EL (cell line): ENCODE data around the gene CD300LB.
"Not testable (repeated sequence)": the region's sequence is repeated elsewhere in the genome, so short reads cannot be mapped to it uniquely, and the experiment has no call there.

Experiments used
- DNase-seq: peaks from one replicate; pipeline ENCODE4 v3.0.0-alpha.2; 2016

CD300LB gene

DNA sequence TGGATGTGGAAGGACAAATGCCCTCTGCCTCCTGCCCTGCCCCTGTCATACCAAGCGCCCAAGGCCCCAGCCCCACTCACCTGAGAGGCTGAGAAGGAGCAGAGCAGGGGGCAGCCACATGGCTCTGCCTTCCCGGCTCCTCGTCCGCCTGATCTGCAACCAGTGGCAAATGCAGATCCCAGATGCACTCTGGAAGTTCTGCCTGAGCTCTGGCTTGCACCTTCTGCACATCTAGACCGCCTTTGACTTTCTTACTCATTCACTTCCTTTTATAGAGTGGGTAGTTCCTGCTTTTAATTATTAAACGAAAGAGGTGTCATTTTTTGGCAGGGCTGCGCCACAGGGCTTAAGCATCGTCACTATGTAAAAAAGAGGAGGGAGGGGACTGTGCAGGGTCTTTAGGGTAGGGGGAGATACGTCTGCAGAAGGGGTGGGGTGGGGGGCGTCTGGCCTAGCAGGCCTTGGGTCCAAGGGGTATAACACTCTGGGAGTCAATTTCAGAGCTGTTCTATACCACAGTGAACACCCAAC lies at the start of gene CD300LB:
Gene CD300LB, minus strand, starts transcription at position 245 of the 531 bp plus-strand sequence. Its CDS starts 125 bp downstream, at position 120.
- no peak for DNase-seq

DNA sequence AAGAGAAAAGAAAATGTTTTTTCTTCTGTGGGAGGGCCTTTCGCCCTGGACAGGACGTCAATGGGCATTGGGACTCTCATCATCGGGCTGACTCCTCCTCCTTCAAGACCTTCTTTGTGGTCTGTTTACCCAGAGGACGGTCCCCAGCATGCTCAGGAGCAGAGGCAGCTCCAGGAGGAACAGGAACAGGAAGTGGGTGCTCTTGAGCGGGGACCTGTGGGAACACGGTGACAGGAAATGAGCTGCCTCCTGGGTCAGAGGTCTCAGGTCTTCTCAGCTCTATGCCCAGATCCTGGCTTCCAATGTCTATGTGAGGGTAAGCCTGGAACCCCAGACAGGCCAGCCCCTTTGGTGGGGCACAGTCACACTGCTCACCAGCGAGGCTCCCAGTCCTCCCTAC lies 48.6 kb upstream of the CD300LB start:
- DNase-seq = no peak

DNA sequence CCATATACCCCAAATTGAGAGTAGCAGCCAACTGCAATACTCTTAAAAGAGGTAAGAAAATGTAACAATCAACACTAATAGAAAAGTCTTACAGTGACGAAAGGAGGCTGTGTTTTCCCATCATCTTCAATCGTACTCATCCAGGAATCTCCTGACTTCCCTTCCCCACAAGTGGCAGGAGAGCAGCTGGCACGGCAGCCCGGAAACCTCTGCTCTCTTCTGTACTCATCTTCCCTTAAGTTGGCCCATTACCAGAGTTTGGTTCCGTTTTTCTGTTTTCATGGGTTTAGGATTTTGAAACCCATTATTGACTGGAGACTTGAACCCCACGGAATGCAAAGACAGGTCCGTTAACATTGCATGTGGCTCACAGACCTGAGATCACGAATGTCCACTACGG lies 47.7 kb upstream of the CD300LB start:
- no peak for DNase-seq

DNA sequence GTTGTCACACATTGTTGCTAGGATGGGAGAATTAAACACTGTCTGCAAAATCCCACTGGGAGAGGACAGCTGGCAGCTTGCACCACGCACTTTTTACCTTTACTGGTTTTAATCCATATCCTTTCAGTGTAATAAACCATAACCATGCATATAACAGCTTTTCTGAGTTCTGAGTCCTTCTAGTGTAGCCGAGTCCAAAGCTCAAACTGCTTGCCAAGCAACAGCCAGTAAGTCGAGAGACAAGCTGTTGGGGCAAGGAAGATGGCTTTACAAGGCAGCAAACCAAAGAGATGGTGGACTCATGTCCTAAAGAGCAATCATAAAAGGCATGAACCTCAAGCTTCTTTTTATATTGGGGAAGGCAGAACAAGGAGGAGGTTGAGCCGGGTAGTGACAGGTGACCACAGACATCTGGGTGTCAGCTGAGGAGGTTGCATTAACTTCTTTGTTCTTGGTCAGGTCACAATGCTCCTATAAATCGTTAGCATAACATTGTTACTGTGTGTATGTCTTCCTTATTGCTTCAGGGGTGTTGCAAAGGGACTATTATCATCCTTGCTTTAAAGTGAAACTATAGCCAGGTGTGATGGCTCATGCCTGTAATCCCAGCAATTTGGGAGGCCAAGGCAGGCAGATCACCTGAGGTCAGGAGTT lies 43.3 kb upstream of the CD300LB start:
- no peak for DNase-seq

DNA sequence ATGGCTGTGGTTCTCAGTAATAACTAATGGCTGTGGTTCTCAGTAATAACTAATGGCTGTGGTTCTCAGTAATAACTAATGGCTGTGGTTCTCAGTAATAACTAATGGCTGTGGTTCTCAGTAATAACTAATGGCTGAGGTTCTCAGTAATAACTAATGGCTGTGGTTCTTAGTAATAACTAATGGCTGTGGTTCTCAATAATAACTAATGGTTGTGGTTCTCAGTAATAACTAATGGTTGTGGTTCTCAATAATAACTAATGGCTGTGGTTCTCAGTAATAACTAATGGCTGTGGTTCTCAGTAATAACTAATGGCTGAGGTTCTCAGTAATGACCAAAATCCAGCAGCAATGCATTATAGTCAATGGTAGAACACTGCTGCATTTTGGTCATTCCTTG lies 42.4 kb upstream of the CD300LB start:
- not testable (repeated sequence) for DNase-seq

DNA sequence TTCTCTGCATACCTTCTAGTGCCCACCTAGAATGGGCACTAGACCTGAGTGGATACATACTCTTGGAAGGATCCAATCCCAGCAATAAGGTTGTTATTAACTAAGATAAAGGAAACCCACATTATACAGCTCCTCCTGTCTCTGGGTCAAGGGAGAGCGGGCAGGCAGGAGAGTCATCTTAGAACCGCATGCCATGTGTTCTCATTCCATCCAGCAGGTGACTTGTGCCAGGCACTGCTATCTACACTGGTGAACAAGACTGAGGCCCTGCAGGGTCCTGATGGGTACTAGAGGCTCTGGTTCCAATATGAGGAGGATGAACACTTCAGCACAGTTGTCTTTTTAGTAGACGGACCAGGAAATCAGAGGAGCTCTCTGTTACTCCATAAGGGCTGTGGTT lies 41.9 kb upstream of the CD300LB start:
- no peak for DNase-seq

DNA sequence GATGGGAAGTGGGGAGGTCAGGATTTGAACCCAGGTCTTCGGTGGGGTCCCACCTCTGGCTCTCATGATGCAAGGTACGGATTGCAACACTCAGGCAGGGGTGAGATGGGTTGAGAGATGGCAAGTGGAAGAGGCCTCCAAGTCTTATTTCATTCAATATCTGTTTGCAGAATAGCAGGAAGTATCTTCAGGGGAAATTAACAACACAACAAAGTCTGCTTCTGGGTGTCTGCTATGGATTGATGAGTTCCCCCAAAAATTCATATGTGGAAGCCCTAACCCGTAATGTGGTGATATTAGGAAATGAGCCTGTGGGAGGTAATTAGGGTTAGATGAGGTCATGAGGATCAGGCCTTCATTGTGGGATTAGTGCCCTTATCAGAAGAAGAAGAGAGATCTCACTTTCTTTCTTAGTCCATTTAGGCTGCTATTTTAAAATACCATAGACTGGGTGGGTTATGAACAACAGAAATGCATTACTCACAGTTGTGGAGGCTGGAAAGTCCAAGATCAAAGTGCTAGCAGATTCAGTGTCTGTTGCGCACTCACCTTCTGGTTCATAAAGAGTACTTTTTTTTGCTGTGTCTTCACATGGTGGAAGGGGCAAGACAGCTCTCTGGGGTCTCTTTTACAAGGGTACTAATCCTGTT lies 40.5 kb upstream of the CD300LB start:
- no peak for DNase-seq

DNA sequence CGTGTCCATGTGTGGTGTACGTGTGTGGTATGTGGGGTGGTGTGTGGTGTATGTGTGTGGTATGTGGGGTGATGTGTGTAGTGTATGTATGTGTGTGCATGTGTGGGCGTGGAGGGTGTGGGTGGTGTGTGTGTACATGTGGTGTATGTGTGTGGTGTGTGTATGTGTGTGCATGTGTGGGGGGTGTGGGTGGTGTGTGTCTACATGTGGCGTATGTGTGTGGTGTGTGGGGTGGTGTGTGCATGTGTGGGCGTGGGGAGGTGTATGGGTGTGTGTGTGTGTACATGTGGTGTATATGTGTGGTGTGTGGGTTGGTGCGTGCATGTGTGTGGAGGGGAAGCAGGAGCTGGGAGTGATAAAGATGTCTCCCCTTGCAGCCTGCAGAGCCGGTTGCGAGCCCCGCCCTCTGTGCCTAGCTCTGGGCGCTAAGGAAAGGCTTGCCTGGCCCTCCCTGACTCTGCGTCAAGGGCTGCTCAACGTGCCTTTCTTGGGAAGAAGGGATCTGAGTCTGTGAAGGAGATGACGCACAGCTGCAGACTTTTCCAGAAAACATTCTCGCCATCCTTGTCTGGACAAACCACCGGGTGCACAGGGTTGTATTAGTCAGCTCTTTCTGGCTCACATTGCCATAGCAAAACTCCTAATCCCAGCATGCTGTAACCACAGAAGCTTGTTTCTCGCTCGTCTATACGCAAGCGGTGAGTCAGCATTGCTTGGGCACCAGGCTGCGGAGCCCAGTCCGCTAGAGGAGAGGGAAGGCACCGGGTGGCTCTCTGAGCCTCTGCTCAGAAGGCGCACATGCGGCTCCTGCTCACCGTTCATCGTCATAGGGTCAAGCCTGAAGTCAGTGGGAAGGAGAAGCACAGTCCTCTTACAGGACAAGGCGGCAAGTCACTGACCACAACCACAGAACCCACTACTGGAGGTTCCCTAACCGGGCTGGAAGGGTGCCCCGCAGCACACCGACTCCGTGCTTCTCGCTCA lies 38.0 kb upstream of the CD300LB start:
- DNase-seq = peak; percentile 82

DNA sequence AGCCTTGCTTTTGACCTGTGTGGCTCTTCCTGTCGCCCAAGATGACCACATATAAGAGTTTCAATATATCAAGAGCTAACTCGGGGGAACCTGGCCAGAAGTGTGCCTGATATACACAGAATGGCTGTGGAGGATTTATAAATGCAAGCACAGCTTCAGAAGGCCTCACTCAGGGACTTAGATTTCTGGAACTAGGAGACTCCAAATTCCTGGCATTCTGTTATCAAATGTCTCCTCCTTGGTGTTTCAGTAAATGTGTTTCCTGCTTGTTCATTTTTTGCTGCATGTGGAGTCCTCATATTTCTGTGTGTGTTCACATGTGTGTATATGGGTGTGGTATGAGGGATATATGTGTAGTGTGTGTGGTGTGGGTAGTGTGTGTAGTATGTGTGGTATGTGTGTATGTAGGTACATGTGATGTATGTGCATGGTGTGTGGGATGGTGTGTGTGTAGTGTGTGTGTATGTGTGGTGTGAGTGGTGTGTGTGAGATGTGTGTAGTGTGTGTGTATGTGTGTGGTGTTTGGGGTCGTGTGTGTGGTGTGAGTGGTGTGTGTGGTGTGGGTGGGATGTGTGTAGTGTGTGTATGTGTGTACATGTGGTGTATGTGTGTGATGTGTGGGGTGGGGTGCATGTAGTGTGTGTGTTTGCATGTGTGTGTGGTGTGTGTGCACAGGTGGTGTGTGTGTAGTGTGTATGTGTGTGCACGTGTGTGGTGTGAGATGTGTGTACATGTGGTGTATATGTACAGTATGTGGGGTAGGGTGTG lies 37.0 kb upstream of the CD300LB start:
- no peak for DNase-seq

DNA sequence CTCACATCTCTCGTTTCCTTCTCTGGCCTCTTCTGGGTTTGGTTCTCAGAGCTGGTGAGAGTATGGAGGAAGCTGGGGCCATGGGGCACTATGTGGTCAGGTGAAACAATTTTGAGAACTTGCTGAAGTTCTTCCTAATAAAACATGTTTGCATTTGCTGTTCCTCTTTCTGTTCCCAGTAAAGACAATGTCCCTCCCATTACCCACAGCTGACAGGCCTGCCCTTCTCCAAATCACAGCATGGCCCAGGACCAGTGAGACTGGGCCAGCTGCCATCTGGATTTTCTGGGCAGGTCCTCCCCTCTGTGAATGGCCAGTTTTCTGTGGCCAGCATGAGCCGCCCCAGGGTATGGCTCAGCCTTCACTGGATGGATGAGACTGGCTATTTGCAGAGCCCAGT lies 36.1 kb upstream of the CD300LB start, which contains the start of gene CD300H:
Gene CD300H, minus strand, starts transcription at position 113 of the 400 bp plus-strand sequence.
- no peak for DNase-seq

DNA sequence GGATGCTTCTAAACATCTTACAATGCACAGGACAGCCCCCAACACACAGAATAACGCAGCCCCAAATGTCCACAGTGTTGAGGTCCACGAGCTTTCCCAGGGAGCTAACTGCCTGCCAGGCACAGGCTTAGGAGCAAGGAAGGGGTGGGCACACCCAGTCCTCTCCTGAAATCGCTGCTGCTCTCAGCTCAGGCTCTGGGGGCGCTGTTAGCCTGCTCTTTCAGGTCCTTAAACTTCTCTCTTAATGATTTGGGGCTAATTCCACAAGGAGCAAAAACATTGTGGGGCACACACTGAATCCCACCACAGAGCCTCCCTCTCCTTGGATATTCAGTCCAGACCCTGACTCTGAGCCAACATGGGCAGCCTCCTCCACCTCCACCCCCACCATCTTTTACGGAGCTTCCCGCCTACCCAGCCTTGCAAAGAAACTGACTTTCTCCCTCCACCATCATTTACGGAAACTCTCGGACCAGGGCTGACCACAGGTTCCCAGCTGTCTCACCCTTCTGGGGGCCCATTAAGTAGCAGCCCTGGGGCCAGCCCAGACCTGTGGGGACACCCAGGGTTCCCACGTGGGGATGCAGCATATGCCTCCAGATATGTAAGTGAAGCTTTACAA lies 35.0 kb upstream of the CD300LB start:
- DNase-seq = peak; percentile 16

DNA sequence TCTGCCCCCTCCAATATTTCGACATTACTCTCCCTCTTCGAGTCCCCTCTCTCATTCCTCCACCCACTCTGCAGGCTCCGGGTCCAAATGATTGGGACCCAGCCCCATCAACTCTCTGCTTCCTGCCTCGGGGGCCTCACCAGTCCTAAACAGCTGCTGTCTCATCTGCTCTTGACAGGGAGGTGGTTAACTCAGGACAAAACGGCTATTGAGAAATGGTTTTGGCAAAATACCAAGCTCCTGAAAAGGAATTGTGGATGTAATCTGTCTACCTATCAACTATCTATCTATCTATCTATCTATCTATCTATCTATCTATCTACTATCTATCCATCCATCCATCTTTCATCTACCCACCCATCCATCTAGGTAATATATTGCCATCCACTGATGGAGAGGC lies 33.9 kb upstream of the CD300LB start:
- no peak for DNase-seq

DNA sequence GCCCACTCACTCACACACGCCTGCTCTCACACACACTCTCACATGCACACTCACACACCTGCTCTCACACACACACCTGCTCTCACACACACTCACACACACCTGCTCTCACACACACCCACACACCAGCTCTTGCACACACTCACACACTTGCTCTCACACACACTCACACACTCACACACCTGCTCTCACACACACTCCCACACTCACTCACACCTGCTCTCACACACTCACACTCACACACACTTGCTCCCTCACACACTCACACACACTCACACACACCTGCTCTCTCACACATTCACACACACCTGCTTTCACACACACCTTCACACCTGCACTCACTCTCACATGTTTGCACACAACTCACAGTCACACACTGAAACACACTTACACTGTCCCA lies 32.1 kb upstream of the CD300LB start:
- no peak for DNase-seq

DNA sequence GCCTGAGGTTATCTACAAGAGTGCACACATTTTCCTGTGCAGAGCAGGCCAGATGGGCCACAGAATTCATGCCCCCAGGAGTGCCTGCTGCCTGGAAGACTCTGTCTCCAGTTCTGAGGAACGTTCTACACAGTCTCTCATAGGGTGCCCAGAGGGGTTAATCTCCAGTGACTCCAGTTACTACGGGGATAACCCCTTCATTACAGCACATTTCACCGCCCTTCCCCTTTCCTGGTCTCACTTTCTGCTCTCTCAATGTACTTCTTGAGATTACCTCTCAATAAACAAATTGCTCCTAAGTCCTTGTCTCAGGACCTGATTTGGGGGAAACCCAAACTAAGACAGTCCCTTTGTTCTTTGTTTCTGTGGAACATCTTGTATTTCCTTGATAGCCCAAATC lies 30.3 kb upstream of the CD300LB start:
- no peak for DNase-seq

DNA sequence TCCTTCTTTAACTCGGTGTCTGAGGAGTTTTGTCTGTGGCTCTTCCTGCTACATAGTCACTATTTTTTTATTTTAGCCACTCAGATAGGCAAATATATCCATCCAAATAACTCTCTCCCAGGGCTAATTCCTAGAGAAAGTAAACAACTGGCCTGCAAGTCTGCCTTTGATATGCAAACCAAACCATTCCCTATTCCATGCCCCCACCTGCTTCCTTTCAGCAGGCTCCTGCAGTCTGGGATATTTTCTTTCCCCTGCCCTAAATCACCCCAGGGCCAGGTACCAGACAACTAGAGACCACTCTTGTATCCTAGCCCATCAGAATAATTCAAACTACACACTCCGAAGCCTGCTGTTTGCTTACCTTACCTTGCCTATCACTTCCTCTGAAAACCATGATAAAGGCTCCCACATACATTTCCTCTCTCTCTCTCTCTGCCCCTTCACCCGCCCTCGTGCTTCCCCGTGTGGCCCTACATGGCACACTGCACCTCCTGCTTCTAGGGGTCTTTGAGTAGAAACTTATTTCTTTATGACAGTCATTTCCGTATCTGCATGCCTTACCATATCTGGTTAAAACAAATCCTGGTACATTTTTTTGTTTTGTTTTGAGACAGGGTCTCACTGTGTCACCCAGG lies 27.7 kb upstream of the CD300LB start:
- DNase-seq = no peak

DNA sequence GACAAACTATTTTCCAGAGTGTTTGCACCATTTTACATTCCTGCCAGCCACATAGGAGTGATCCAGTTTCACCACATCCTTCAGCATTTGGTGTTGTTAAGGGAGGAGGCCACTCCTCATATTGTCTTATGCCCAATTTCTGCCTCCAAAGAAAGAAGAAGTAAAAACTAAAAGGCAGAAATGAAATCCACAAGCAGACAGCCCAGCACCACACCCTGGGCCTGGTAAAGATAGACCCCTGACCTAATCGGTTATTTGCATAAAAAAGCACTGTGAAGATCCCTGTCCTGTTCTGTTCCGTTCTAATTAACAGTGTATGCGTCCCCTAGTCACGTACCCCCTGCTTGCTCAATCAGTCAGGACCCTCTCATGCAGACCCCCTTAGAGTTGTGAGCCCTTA lies 27.1 kb upstream of the CD300LB start:
- DNase-seq = not testable (repeated sequence)

DNA sequence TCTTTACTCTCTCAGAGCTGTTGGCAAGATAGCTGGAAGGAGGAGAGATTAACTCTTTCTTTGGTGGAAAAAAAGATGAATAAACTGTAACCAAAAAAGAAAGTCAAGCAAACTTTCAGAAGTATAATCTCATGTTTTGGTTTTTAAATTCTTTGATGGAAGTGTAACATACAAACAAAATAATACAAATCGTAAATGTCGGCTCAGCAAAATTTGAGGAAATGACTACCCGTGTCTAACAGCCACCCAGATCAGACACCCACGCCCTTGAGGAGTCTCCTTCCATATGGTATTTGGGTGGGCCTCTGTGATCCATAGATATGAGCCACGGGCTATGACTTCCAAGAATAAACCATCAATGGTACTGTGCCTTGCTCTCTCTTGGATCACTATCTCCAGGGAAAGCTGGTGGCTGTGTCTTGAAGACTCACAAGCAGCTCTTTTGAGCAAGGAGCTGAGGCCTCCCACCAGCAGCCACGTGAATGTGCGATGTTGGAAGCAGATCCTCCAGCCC lies 24.2 kb upstream of the CD300LB start:
- DNase-seq = no peak

DNA sequence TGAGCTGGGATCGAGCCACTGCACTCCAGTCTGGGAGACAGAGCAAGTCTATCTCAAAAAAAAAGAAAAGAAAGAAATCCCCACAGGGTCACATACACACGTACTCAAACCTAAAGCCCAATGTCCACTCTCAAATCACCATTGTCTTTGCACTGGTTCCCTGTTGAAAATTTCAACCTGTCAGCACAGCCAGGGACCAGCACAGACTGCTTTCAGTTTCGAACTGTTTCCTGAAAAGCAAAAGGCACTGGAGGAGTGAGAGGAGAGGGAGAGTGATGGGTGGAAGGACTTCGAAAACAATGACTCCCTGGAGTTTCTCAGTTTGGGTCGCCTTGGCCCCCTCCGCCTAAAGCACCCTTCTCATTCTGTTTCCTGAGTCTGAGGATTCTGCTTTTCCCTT lies 23.6 kb upstream of the CD300LB start:
- no peak for DNase-seq

DNA sequence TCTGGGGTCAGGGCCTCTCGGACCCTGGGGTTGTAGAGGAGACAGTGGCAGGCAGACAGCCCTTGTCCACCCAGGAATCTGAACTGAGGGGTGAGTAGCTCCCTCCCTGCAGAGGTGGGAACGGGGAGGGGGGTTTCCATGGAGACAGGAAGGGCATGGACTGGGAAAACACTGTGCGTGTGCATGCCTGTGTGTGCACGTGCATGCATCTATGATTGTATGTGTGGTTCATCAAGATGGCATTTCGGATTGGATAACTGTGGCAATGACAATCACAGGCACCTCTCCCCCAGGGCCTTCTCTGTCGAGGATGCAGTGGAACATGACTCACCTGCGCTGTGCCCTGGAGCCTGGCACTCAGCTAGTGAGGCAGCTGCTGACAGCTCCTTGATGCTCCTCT lies 20.8 kb upstream of the CD300LB start:
- peak; percentile 6 for DNase-seq

DNA sequence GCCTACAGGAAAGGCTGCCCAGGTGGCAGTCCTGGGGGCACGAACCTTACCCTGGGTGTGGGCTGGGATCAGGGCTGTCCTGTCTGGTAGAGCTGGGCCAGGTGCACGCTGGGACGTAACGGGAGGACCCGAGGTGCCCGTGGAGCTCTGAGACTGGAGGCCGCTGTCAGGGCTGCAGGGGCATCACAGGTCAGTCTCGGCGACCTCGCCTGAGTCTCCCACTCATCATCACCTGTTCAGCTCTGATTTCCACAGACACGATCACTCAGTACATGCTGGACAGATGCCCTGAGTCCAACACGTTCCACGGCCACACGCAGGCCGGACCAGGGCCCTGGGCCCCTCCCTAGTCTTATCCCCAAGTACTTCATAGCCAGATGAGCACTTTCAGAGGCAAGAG lies 19.3 kb upstream of the CD300LB start:
- DNase-seq = no peak

DNA sequence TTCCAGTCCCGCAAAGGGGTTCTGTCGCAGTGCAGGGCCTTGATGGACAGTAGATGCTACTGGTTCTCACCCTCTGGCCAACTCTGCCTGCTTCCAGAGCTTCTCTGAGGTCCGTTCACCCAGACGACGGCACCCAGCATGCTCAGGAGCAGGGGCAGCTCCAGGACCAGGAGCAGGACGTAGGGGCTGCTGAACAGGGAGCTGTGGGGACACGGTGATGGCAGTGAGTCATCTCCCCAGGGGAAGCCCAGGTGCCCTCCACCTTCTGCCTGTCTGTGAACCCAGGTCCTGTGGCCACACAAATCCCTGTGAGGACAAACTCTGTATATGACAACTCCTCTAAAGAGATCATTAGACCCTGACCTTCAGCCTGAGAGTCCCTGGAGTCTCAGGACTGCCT lies 18.1 kb upstream of the CD300LB start:
- DNase-seq = no peak
